AG09309 (cell line): ENCODE results near the gene MMP20.

Experiments
- DNase-seq: peaks from one replicate; pipeline ENCODE4 v3.0.0-alpha.2; 2010; ENCODE audit warnings: low read depth
- H3K4me3 ChIP-seq: 2 replicates; pipeline ENCODE4 v1.5.1; 2011; ENCODE audit warnings: mild to moderate bottlenecking, low read depth, low read length, moderate library complexity; ENCODE audit not compliant: control insufficient read depth
- TF ChIP-seq, protein P1 (sequence below): IDR thresholded peaks from 2 replicates; pipeline ENCODE4 v1.5.1; 2011; ENCODE audit warnings: mild to moderate bottlenecking, low read depth, low read length, inconsistent platforms; ENCODE audit not compliant: insufficient read depth, control insufficient read depth; ENCODE audit errors: missing control alignments

MMP20 gene

DNA sequence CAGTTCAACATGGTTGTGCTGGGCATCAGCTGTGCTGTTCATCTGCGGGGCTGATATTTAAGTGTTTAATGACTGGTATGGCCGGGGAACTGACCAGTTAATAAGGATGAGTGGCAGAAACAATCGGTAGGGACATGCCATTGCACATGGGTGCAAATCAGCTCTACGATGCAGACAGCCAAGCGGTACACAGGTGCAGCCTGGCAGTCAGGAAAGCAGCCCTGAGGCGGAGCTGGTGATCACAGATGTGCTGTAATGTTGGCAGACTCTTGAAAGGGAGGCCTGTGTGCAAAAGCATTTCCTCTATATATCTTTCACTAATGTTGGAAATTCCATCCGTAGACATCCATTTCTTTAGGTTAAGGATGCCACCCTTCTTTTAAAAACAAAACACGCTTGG, 1.1 kb downstream of the MMP20 start:
- no peak for DNase-seq
- H3K4me3 ChIP-seq: no peak overlapping the region
- TF ChIP-seq, protein P1, sequence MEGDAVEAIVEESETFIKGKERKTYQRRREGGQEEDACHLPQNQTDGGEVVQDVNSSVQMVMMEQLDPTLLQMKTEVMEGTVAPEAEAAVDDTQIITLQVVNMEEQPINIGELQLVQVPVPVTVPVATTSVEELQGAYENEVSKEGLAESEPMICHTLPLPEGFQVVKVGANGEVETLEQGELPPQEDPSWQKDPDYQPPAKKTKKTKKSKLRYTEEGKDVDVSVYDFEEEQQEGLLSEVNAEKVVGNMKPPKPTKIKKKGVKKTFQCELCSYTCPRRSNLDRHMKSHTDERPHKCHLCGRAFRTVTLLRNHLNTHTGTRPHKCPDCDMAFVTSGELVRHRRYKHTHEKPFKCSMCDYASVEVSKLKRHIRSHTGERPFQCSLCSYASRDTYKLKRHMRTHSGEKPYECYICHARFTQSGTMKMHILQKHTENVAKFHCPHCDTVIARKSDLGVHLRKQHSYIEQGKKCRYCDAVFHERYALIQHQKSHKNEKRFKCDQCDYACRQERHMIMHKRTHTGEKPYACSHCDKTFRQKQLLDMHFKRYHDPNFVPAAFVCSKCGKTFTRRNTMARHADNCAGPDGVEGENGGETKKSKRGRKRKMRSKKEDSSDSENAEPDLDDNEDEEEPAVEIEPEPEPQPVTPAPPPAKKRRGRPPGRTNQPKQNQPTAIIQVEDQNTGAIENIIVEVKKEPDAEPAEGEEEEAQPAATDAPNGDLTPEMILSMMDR: no peak

DNA sequence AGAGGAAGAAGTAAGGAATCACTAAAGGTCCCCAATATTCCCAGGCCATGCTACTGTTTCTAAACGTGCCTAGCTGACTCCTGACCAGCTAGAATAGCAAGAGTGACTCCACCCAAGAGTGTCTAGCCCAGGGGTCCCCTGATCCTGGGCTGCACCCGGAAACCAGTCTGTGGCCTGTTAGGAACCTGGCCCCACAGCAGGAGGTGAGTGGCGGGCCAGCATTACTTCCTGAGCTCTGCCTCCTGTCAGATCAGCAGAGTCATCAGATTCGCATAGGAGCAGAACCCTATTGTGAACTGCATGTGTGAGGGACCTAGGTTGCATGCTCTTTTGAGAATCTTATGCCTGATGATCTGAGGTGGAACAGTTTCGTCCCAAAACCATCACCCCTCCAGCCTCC, 2.0 kb downstream of the MMP20 start:
- DNase-seq: no peak
- TF ChIP-seq, protein P1: no peak

DNA sequence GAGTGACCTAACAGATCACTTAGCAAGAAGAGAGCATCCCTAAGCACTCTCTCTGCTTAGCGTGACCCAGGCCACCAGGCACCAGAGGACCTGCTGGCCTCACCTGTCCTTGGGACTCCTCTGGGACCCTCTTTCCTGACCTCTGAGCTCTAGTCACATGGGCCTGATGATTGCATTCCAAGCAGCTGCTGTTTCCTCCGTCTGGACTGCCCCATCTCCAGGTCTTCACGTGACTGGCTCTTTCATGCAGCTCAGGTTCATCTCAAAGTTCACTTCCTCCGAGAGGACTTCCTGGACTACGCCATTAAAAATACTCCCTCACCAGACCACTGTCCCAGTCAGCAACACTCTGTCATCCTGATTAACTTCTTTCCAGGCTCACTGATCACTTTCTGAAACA, 2.9 kb downstream of the MMP20 start:
- no peak for DNase-seq
- TF ChIP-seq, protein P1: no peak
- H3K4me3 ChIP-seq: no peak overlapping the region

More for the DNA sequence above, 2.0 kb downstream of the MMP20 start:
- H3K4me3 ChIP-seq: no peak overlapping the region

DNA sequence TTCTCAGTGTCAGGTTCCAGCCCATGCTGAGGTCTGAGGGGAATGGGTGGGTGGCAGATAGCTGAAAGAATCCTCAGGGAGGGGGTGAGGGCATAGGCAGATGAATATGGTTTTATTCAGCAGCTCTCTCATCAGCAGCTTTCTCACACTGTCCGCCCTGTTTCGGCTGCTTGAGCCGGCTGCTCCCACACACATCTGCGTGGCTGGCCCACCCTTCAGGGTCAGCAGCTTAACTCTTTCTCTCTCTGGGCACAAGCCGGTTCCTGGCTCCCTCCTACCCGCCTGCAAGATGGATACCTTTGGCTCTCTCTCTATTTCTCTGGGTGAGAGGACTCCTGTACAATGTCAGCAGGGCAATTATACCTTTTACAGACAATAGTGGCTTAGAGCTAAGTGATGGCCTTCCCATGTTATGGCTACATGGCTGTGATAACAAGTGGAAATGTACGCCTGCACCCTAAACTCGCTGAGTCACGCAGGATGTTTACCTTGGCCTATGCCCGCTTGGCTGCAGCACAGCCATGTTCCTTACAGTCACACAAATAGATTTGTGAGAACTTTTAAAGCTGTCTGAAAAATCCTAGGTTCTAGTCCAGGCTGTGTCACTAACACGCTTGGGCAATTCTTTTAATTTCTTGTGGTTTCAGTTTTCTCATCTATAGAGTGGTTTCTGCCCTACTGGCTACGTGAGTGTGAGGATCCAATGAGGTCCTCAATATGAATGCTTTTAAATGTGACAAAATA, 4.1 kb downstream of the MMP20 start:
- TF ChIP-seq, protein P1: no peak
- DNase-seq: no peak
- H3K4me3 ChIP-seq: no peak overlapping the region

DNA sequence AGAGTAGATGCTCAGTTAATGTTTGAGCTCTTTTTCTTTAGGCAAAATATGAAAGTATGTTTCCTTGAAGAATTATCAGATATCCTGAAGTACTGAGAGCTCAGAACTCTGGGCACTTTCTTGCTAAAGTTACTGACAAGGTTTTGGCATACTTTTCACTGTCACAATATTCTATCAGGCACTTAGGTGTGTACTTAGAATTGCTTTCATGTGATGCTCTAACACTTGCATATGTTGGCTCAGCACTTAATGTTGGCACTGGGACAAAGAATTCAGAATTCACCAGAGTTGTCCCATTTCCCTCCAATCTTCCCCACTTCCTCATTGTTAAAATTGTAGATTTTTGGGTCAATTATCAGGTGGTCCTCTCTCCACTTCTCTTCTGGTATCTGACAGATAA, 5.0 kb downstream of the MMP20 start:
- TF ChIP-seq, protein P1: no peak
- no peak overlapping the region for H3K4me3 ChIP-seq
- no peak for DNase-seq

DNA sequence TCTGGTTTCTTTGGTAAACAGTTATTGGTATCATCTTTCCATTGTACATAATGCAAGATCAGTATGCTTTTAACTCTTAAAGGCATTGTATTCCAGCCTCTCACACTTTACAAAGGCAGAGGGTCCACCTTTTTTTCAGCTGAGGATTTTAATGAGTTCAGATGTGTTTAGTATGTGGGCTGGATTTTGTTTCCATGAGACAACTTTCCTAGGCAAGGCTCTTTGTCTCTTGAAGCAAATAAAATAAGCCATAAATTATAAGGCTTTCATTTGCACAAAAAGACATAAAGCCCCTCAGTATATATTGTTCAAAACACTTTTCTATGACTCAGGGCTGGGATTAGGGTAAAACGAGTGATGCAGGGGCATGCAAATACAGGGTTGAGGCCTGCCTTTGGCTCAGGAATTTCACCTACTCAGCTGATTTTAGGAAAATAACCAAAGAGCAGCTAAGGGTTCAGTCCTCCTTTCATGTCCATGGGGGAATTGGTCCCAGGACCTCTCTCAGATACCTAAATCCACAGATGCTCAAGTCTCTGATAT, 7.6 kb downstream of the MMP20 start:
- TF ChIP-seq, protein P1: no peak
- no peak for DNase-seq
- no peak overlapping the region for H3K4me3 ChIP-seq

DNA sequence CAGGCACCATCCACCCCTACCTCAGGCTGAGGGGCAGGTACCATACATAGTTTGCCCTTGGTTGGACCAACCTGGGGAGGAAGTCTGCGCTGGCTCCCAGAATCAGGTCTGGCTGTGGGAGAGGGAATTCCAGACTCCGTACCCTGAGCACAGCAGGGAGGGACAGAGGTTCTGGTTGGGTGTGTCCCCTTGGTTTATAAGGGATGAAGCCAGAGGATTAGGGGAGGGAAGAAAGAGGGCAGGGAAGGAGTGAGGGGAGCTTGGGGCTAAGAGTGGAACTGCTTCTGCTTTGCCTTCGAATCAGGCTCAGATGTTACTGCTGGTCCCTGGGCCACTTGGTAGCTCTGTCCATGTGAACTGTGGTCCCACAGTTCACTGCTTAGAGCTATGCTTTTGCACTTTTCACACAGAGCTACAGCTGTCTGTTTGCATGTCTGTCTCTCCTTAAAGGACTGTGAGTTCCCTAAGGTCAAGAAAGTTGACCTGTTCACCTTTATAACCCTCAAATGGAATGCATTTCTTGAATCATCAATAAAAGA, 9.2 kb downstream of the MMP20 start:
- no peak for DNase-seq
- no peak overlapping the region for H3K4me3 ChIP-seq
- TF ChIP-seq, protein P1: no peak
